Kidney (tissue), 14 donors: ENCODE results near the gene GRIK2. TPM values are rescaled to one million over a fixed set of nuclear protein-coding genes. Genes with fewer than 3 reads are reported as not detected.

Source experiments
- DNase-seq, 5 donors: peaks; one replicate each; pipeline ENCODE4 v3.0.0-alpha.2; 2013 to 2020
- FAIRE-seq: peaks from 2 replicates; lab custom pipeline; 2012; peaks lifted over from hg19 to GRCh38; lab: Jason Lieb, UNC
- H3K27ac ChIP-seq, 2 donors: one replicate each; pipeline ENCODE4 v1.7.0; 2013; ENCODE audit warnings: low read depth in 2 of 2, low read length in 2 of 2, inconsistent platforms in 1 of 2
- H3K27me3 ChIP-seq: one replicate; pipeline ENCODE4 v1.7.1; 2013; ENCODE audit warnings: low read length, inconsistent platforms; ENCODE audit not compliant: control insufficient read depth, insufficient read depth
- H3K36me3 ChIP-seq, 3 donors: one replicate each; pipeline versions ENCODE4 v1.7.0 to v1.7.1; 2013; ENCODE audit warnings: low read length in 3 of 3, control low read depth in 1 of 3, inconsistent platforms in 1 of 3; ENCODE audit not compliant: insufficient read depth in 3 of 3, control insufficient read depth in 2 of 3
- H3K4me1 ChIP-seq, 3 donors: one replicate each; pipeline versions ENCODE4 v1.7.0 to v1.7.1; 2013; ENCODE audit warnings: low read length in 3 of 3, inconsistent platforms in 1 of 3, low read depth in 1 of 3; ENCODE audit not compliant: control insufficient read depth in 2 of 3, insufficient read depth in 2 of 3
- H3K4me3 ChIP-seq, 3 donors: one replicate each; pipeline versions ENCODE4 v1.7.0 to v1.8.1; 2013; ENCODE audit warnings: low read length in 3 of 3, control low read depth in 1 of 3, inconsistent platforms in 1 of 3
- H3K9ac ChIP-seq, 3 donors: one replicate each; pipeline versions ENCODE4 v1.7.0 to v1.7.1; 2013; ENCODE audit warnings: low read length in 3 of 3, control low read depth in 1 of 3, inconsistent platforms in 1 of 3
- H3K9me3 ChIP-seq, 3 donors: one replicate each; pipeline versions ENCODE4 v1.7.0 to v1.7.1; 2013; ENCODE audit warnings: low read length in 3 of 3, control low read depth in 1 of 3, inconsistent platforms in 1 of 3; ENCODE audit not compliant: control insufficient read depth in 2 of 3, insufficient read depth in 1 of 3
- intact Hi-C: fragments of 100-400 bp; cut with DNase I; formaldehyde crosslinking; loops from one replicate; pipeline ENCODE4 v1.11.1; 2022
- polyA plus RNA-seq: library from polyadenylated mRNA; stranded (reverse); fragments of 350-450 nt; fragmentation: Illumina TruSeq; extraction: RNeasy Lipid Tissue Mini Kit (QIAGEN cat#74804); gene quantifications from one replicate; pipeline ENCODE4 v1.2.3, GENCODE V29; 2014; ENCODE audit warnings: low read depth, low replicate concordance; ENCODE audit not compliant: insufficient read depth
- total RNA-seq: library from RNA; stranded (reverse); fragmentation: NEBNext Ultra II Directional; extraction: Animal tissue kit (Norgen Biotek cat#: 25700); gene quantifications from one replicate; pipeline ENCODE4 v1.2.1, GENCODE V29; 2021
- TF ChIP-seq, protein P1 (sequence below): IDR thresholded peaks from 3 replicates; pipeline ENCODE4 v1.5.1; 2012; ENCODE audit warnings: mild to moderate bottlenecking, moderate library complexity, borderline replicate concordance; ENCODE audit not compliant: insufficient read depth; ENCODE audit errors: extremely low read depth
- donor health status: control.
- donor health status: control.
- donor health status: control.
- donor health status: control.
- donor health status: control.
- donor health status: DM: yes; HTN: yes; CAD: no.
- donor health status: Normal renal cell carcinoma (clear cell type).

Gene GRIK2
- total and polyA plus RNA-seq, 2 donors from 2014 or later: 0.82 to 1.4 TPM

DNA sequence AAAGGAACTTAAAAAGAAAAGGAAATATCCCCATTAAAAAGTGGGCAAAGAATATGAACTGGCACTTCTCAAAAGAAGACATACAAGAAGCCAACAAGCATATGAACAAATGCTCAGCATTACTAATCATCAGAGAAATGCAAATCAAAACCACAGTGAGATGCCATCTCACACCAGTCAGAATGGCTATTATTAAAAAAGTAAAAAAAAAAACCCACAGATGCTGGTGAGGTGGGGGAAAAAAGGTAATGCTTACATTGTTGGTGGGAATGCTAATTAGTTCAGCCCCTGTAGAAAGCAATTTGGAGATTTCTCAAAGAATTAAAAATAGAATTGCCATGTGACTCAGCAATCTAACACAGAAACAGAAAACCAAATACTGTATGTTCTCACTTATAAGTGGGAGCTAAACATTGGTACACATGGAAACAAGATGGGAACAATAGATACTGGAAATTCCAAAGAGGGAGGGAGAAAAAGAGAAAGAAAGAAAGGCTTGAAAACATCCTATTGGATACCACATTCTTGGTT lies 437.1 kb downstream of the GRIK2 start:
- Histone ChIP-seq H3K27me3 (no peaks in the 10 kb centered on the region), H3K9ac (no peak overlapping the region), H3K9me3 (peaks cover 0 to 9% (median 0%) of the 10 kb centered on the region in 3 donors), H3K4me3 (no peak overlapping the region), H3K27ac (no peak overlapping the region), H3K36me3 (no peaks in the 10 kb centered on the region), H3K4me1 (no peaks in the 10 kb centered on the region)
- no peak for DNase-seq
- no peak for FAIRE-seq
- intact Hi-C loops: no loop called here
- TF ChIP-seq, protein P1, sequence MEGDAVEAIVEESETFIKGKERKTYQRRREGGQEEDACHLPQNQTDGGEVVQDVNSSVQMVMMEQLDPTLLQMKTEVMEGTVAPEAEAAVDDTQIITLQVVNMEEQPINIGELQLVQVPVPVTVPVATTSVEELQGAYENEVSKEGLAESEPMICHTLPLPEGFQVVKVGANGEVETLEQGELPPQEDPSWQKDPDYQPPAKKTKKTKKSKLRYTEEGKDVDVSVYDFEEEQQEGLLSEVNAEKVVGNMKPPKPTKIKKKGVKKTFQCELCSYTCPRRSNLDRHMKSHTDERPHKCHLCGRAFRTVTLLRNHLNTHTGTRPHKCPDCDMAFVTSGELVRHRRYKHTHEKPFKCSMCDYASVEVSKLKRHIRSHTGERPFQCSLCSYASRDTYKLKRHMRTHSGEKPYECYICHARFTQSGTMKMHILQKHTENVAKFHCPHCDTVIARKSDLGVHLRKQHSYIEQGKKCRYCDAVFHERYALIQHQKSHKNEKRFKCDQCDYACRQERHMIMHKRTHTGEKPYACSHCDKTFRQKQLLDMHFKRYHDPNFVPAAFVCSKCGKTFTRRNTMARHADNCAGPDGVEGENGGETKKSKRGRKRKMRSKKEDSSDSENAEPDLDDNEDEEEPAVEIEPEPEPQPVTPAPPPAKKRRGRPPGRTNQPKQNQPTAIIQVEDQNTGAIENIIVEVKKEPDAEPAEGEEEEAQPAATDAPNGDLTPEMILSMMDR: no peak

GRCh38 chr6:101832371-101832770 lies 438.9 kb downstream of the GRIK2 start:
- no peak for FAIRE-seq
- H3K4me3 ChIP-seq: no peak overlapping the region
- H3K9ac ChIP-seq: no peak overlapping the region
- H3K9me3 ChIP-seq: peaks cover 0 to 9% (median 0%) of the 10 kb centered on the region in 3 donors
- H3K27ac ChIP-seq: no peak overlapping the region
- H3K4me1 ChIP-seq: no peaks in the 10 kb centered on the region
- H3K27me3 ChIP-seq: no peaks in the 10 kb centered on the region
- H3K36me3 ChIP-seq: no peaks in the 10 kb centered on the region
- intact Hi-C loops: no loop called here
- TF ChIP-seq, protein P1: no peak
- DNase-seq: no peak

GRCh38 chr6:101840100-101840499 lies 446.6 kb downstream of the GRIK2 start:
- intact Hi-C loops: no loop called here
- Histone ChIP-seq H3K9me3 (no peaks in the 10 kb centered on the region), H3K9ac (no peak overlapping the region), H3K27me3 (no peaks in the 10 kb centered on the region), H3K4me3 (no peak overlapping the region), H3K36me3 (no peaks in the 10 kb centered on the region), H3K27ac (no peak overlapping the region), H3K4me1 (no peaks in the 10 kb centered on the region)
- TF ChIP-seq, protein P1: no peak
- no peak for DNase-seq
- FAIRE-seq: no peak

DNA sequence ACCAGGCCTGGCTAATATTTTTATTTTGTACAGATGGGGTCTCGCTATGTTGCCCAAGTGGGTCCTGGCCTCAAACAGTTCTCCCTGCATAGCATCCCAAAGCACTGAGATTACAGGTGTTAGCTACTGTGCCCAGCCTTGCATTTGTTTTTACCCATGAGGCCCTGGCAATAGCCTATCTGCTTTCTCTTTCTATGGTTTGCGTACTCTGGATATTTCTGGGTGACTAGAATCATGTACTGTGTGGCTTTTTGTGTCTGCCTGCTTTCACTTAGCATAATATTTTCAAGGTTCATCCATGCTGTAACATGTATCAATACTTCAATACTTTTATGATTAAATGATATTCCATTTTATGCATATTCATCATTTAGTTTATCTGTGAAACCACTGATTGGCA lies 451.7 kb downstream of the GRIK2 start:
- H3K36me3 ChIP-seq: no peaks in the 10 kb centered on the region
- no peaks in the 10 kb centered on the region for H3K27me3 ChIP-seq
- TF ChIP-seq, protein P1: no peak
- DNase-seq (no peak), FAIRE-seq (no peak)
- no peak overlapping the region for H3K27ac ChIP-seq
- H3K4me3 ChIP-seq: no peak overlapping the region
- no peak overlapping the region for H3K9ac ChIP-seq
- no peaks in the 10 kb centered on the region for H3K4me1 ChIP-seq
- intact Hi-C loops: no loop called here
- H3K9me3 ChIP-seq: no peaks in the 10 kb centered on the region
